ENCODE results near the gene BABAM1.
"Not testable (repeated sequence)": the region's sequence is repeated elsewhere in the genome, so short reads cannot be mapped to it uniquely, and the experiment has no call there.

The BABAM1 gene

GRCh38 chr19:17243830-17244617, 23.2 kb upstream of the BABAM1 start:
- FAIRE-seq: no peak

GRCh38 chr19:17244618-17245534, 22.4 kb upstream of the BABAM1 start:
- FAIRE-seq: no peak

- no peak for FAIRE-seq
Observed at GRCh38 chr19:17245535-17245984, 21.7 kb upstream of the BABAM1 start, which contains the start of gene NR2F6. Gene NR2F6, minus strand, starts transcription at chr19:17245919. Its CDS starts 699 bp downstream, at chr19:17245220.

GRCh38 chr19:17246681-17247425, 20.4 kb upstream of the BABAM1 start:
- no peak for FAIRE-seq

GRCh38 chr19:17248011-17248776, 19.0 kb upstream of the BABAM1 start:
- FAIRE-seq: no peak

GRCh38 chr19:17249887-17250548, 17.2 kb upstream of the BABAM1 start:
- FAIRE-seq: no peak

GRCh38 chr19:17254636-17255035, 12.6 kb upstream of the BABAM1 start:
- FAIRE-seq: no peak

- no peak for FAIRE-seq
Observed at GRCh38 chr19:17255150-17255621, 12.1 kb upstream of the BABAM1 start.

GRCh38 chr19:17256130-17256529, 11.1 kb upstream of the BABAM1 start:
- no peak for FAIRE-seq

- no peak for FAIRE-seq
Observed at GRCh38 chr19:17259118-17259780, 8.0 kb upstream of the BABAM1 start.

GRCh38 chr19:17259934-17260333, 7.3 kb upstream of the BABAM1 start:
- FAIRE-seq: no peak

GRCh38 chr19:17260842-17261325, 6.4 kb upstream of the BABAM1 start:
- no peak for FAIRE-seq

GRCh38 chr19:17262557-17262956, 4.7 kb upstream of the BABAM1 start:
- FAIRE-seq: no peak

- FAIRE-seq: no peak
Observed at GRCh38 chr19:17263712-17264640, 3.3 kb upstream of the BABAM1 start.

- FAIRE-seq: no peak
Observed at GRCh38 chr19:17264641-17264979, 2.6 kb upstream of the BABAM1 start, which contains the start of gene USHBP1. Gene USHBP1, minus strand, starts transcription at chr19:17264745. Its CDS starts 446 bp downstream, at chr19:17264299.

GRCh38 chr19:17266026-17266425, 1.2 kb upstream of the BABAM1 start:
- FAIRE-seq: no peak

GRCh38 chr19:17266589-17266974, 661 bp upstream of the BABAM1 start:
- no peak for FAIRE-seq

- FAIRE-seq: no peak
Observed at GRCh38 chr19:17268754-17269153, 1.5 kb downstream of the BABAM1 start.

GRCh38 chr19:17274892-17275291, 7.6 kb downstream of the BABAM1 start:
- not testable (repeated sequence) for FAIRE-seq

Measured in colon (tissue), 2 donors.